Measurements from ENCODE around the gene ATXN10. TPM values are rescaled to one million over a fixed set of nuclear protein-coding genes. Genes with fewer than 3 reads are reported as not detected.

ATXN10 gene
- total RNA-seq, 5 donors from 2014 or later (not counting 1 experiment from before 2014, with no cell fraction given) = 58.9 to 85.0 (median 69.6) TPM

GRCh38 chr22:45702981-45703380 is 31.3 kb downstream of the ATXN10 start:
- ATAC-seq (replicated peaks in 1 of 4) (no peak), DNase-seq (no peak)
- Mint-ChIP-seq H3K4me3 (no peak overlapping the region), H3K9me3 (no peaks in the 10 kb centered on the region), H3K36me3 (peaks cover 70% of the 10 kb centered on the region), H3K27me3 (no peaks in the 10 kb centered on the region), H3K4me1 (peaks cover 3 to 16% (median 8%) of the 10 kb centered on the region in 3 donors), H3K27ac (no peak overlapping the region)
- Histone ChIP-seq H3K36me3 (ENCODE audit: control insufficient read depth in 2 of 2, extremely low read depth in 1 of 2, insufficient read depth in 1 of 2, low read length in 1 of 2) (peaks cover 0 to 37% of the 10 kb centered on the region in 2 donors), H3K4me3 (ENCODE audit: control insufficient read depth in 1 of 2, extremely low read depth in 1 of 2, low read length in 1 of 2) (no peak overlapping the region), H3K9me3 (no peaks in the 10 kb centered on the region), H3K27ac (ENCODE audit: low read length) (no peak overlapping the region), H3K27me3 (replicated peaks in 1 of 2; ENCODE audit: control insufficient read depth in 2 of 2, extremely low read depth in 1 of 2, insufficient read depth in 2 of 2, low read length in 1 of 2) (no peaks in the 10 kb centered on the region), H3K4me1 (ENCODE audit: control insufficient read depth in 1 of 2, extremely low read depth in 1 of 2, insufficient read depth in 2 of 2, low read length in 2 of 2) (no peaks in the 10 kb centered on the region)
- CTCF ChIA-PET = no interaction called here
- POLR2A ChIA-PET = no interaction called here
- WGBS (ENCODE audit: insufficient coverage) = 100% methylated on average over 1 of the region's 3 CpGs

DNA sequence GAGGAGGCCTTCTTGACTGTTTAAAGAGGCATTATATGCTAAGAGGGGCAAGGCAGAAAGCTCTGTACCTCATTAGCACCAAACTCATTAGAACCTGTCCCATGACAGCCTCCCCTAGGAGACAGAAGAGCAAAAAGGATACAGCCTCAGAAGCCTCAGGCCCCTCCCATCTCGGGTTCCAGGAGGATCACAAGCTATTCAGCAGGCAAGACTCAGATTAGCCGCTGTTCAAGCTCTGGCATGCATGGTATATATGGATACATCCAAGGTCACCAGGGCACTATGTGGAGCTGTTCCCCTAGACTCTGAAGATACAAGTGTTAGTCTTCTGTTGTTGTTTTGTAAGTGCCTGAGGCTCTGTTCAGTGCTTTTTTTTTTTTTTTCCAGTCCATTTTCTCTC is 32.1 kb downstream of the ATXN10 start:
- Mint-ChIP-seq H3K4me1 (peaks cover 7 to 19% (median 12%) of the 10 kb centered on the region in 3 donors), H3K36me3 (peaks cover 69% of the 10 kb centered on the region), H3K27me3 (no peaks in the 10 kb centered on the region), H3K4me3 (no peak overlapping the region), H3K27ac (no peak overlapping the region), H3K9me3 (no peaks in the 10 kb centered on the region)
- no peaks in the 10 kb centered on the region for H3K9me3 ChIP-seq
- POLR2A ChIA-PET = no interaction called here
- ATAC-seq (replicated peaks in 1 of 4) = no peak
- H3K4me1 ChIP-seq (ENCODE audit: control insufficient read depth in 1 of 2, extremely low read depth in 1 of 2, insufficient read depth in 2 of 2, low read length in 2 of 2) = no peaks in the 10 kb centered on the region
- CTCF ChIA-PET = no interaction called here
- no peak overlapping the region for H3K4me3 ChIP-seq (ENCODE audit: control insufficient read depth in 1 of 2, extremely low read depth in 1 of 2, low read length in 1 of 2)
- H3K27me3 ChIP-seq (replicated peaks in 1 of 2; ENCODE audit: control insufficient read depth in 2 of 2, extremely low read depth in 1 of 2, insufficient read depth in 2 of 2, low read length in 1 of 2) = no peaks in the 10 kb centered on the region
- no peak for DNase-seq
- WGBS (ENCODE audit: insufficient coverage) = 100% methylated on average over 2 of the region's 2 CpGs
- H3K36me3 ChIP-seq (ENCODE audit: control insufficient read depth in 2 of 2, extremely low read depth in 1 of 2, insufficient read depth in 1 of 2, low read length in 1 of 2) = peaks cover 0 to 40% of the 10 kb centered on the region in 2 donors
- no peak overlapping the region for H3K27ac ChIP-seq (ENCODE audit: low read length)

- no peaks in the 10 kb centered on the region for H3K9me3 Mint-ChIP-seq
- Histone ChIP-seq H3K27me3 (replicated peaks in 1 of 2; ENCODE audit: control insufficient read depth in 2 of 2, extremely low read depth in 1 of 2, insufficient read depth in 2 of 2, low read length in 1 of 2) (no peaks in the 10 kb centered on the region), H3K36me3 (ENCODE audit: control insufficient read depth in 2 of 2, extremely low read depth in 1 of 2, insufficient read depth in 1 of 2, low read length in 1 of 2) (peaks cover 3 to 42% of the 10 kb centered on the region in 2 donors), H3K27ac (ENCODE audit: low read length) (no peak overlapping the region), H3K4me3 (ENCODE audit: control insufficient read depth in 1 of 2, extremely low read depth in 1 of 2, low read length in 1 of 2) (no peak overlapping the region), H3K4me1 (ENCODE audit: control insufficient read depth in 1 of 2, extremely low read depth in 1 of 2, insufficient read depth in 2 of 2, low read length in 2 of 2) (no peaks in the 10 kb centered on the region), H3K9me3 (no peaks in the 10 kb centered on the region)
- H3K4me3 Mint-ChIP-seq = no peak overlapping the region
- ChIA-PET POLR2A (no interaction called here), CTCF (no interaction called here)
- no peak overlapping the region for H3K27ac Mint-ChIP-seq
- no CpG with 5 or more reads among the region's 2 CpGs for WGBS (ENCODE audit: insufficient coverage)
- DNase-seq (no peak), ATAC-seq (replicated peaks in 1 of 4) (no peak)
- H3K4me1 Mint-ChIP-seq = peaks cover 15 to 27% (median 20%) of the 10 kb centered on the region in 3 donors
- H3K36me3 Mint-ChIP-seq = peaks cover 76% of the 10 kb centered on the region
- no peaks in the 10 kb centered on the region for H3K27me3 Mint-ChIP-seq
These were observed 33.0 kb downstream of the ATXN10 start for GRCh38 chr22:45704648-45705047.

- ATAC-seq (replicated peaks in 1 of 4) (no peak), DNase-seq (no peak)
- H3K27me3 ChIP-seq (replicated peaks in 1 of 2; ENCODE audit: control insufficient read depth in 2 of 2, extremely low read depth in 1 of 2, insufficient read depth in 2 of 2, low read length in 1 of 2) = no peaks in the 10 kb centered on the region
- no peaks in the 10 kb centered on the region for H3K27me3 Mint-ChIP-seq
- H3K36me3 Mint-ChIP-seq = peaks cover 70% of the 10 kb centered on the region
- H3K27ac ChIP-seq (ENCODE audit: low read length) = no peak overlapping the region
- no peak overlapping the region for H3K4me3 Mint-ChIP-seq
- no peak overlapping the region for H3K4me3 ChIP-seq (ENCODE audit: control insufficient read depth in 1 of 2, extremely low read depth in 1 of 2, low read length in 1 of 2)
- no peaks in the 10 kb centered on the region for H3K4me1 ChIP-seq (ENCODE audit: control insufficient read depth in 1 of 2, extremely low read depth in 1 of 2, insufficient read depth in 2 of 2, low read length in 2 of 2)
- no peak overlapping the region for H3K27ac Mint-ChIP-seq
- ChIA-PET CTCF (interaction anchor here in 1 of 2 donors (0.5 kb wide), 1 partner anchor 618 kb away, joined by 5 read pairs; no protein-coding TSS in a partner anchor), POLR2A (no interaction called here)
- H3K36me3 ChIP-seq (ENCODE audit: control insufficient read depth in 2 of 2, extremely low read depth in 1 of 2, insufficient read depth in 1 of 2, low read length in 1 of 2) = peaks cover 3 to 38% of the 10 kb centered on the region in 2 donors
- WGBS (ENCODE audit: insufficient coverage) = no CpG with 5 or more reads among the region's 2 CpGs
- H3K9me3 ChIP-seq = no peaks in the 10 kb centered on the region
- H3K4me1 Mint-ChIP-seq = peaks cover 16 to 36% (median 24%) of the 10 kb centered on the region in 3 donors
- no peaks in the 10 kb centered on the region for H3K9me3 Mint-ChIP-seq
These were observed 36.0 kb downstream of the ATXN10 start for GRCh38 chr22:45707605-45708004.

GRCh38 chr22:45708145-45708544 is 36.5 kb downstream of the ATXN10 start:
- Histone ChIP-seq H3K4me1 (ENCODE audit: control insufficient read depth in 1 of 2, extremely low read depth in 1 of 2, insufficient read depth in 2 of 2, low read length in 2 of 2) (no peaks in the 10 kb centered on the region), H3K4me3 (ENCODE audit: control insufficient read depth in 1 of 2, extremely low read depth in 1 of 2, low read length in 1 of 2) (no peak overlapping the region), H3K36me3 (ENCODE audit: control insufficient read depth in 2 of 2, extremely low read depth in 1 of 2, insufficient read depth in 1 of 2, low read length in 1 of 2) (peaks cover 3 to 32% of the 10 kb centered on the region in 2 donors), H3K9me3 (no peaks in the 10 kb centered on the region), H3K27me3 (replicated peaks in 1 of 2; ENCODE audit: control insufficient read depth in 2 of 2, extremely low read depth in 1 of 2, insufficient read depth in 2 of 2, low read length in 1 of 2) (no peaks in the 10 kb centered on the region), H3K27ac (ENCODE audit: low read length) (no peak overlapping the region)
- POLR2A ChIA-PET = no interaction called here
- Mint-ChIP-seq H3K4me1 (peaks cover 16 to 36% (median 24%) of the 10 kb centered on the region in 3 donors), H3K27ac (no peak overlapping the region), H3K27me3 (no peaks in the 10 kb centered on the region), H3K9me3 (no peaks in the 10 kb centered on the region), H3K36me3 (peaks cover 68% of the 10 kb centered on the region), H3K4me3 (no peak overlapping the region)
- ATAC-seq (replicated peaks in 1 of 4) (no peak), DNase-seq (no peak)
- CTCF ChIA-PET = interaction anchor here in 1 of 2 donors (0.5 kb wide), 1 partner anchor 618 kb away, joined by 5 read pairs; no protein-coding TSS in a partner anchor
- WGBS (ENCODE audit: insufficient coverage) = no CpG with 5 or more reads among the region's 2 CpGs

GRCh38 chr22:45709060-45709739 is 37.6 kb downstream of the ATXN10 start:
- no peak overlapping the region for H3K4me3 Mint-ChIP-seq
- ChIA-PET POLR2A (no interaction called here), CTCF (no interaction called here)
- H3K36me3 ChIP-seq (ENCODE audit: control insufficient read depth in 2 of 2, extremely low read depth in 1 of 2, insufficient read depth in 1 of 2, low read length in 1 of 2) = peaks cover 3 to 25% of the 10 kb centered on the region in 2 donors
- WGBS (ENCODE audit: insufficient coverage) = 73% methylated on average over 3 of the region's 5 CpGs
- H3K4me1 ChIP-seq (ENCODE audit: control insufficient read depth in 1 of 2, extremely low read depth in 1 of 2, insufficient read depth in 2 of 2, low read length in 2 of 2) = no peaks in the 10 kb centered on the region
- no peaks in the 10 kb centered on the region for H3K27me3 ChIP-seq (replicated peaks in 1 of 2; ENCODE audit: control insufficient read depth in 2 of 2, extremely low read depth in 1 of 2, insufficient read depth in 2 of 2, low read length in 1 of 2)
- DNase-seq (no peak), ATAC-seq (replicated peaks in 1 of 4) (no peak)
- no peak overlapping the region for H3K4me3 ChIP-seq (ENCODE audit: control insufficient read depth in 1 of 2, extremely low read depth in 1 of 2, low read length in 1 of 2)
- H3K9me3 ChIP-seq = no peaks in the 10 kb centered on the region
- H3K27ac Mint-ChIP-seq = no peak overlapping the region
- peaks cover 60% of the 10 kb centered on the region for H3K36me3 Mint-ChIP-seq
- peaks cover 16 to 36% (median 24%) of the 10 kb centered on the region in 3 donors for H3K4me1 Mint-ChIP-seq
- H3K27me3 Mint-ChIP-seq = no peaks in the 10 kb centered on the region
- no peak overlapping the region for H3K27ac ChIP-seq (ENCODE audit: low read length)
- no peaks in the 10 kb centered on the region for H3K9me3 Mint-ChIP-seq
